PC-9 (cell line): Measurements from ENCODE around the gene AIPL1. TPM values are rescaled to one million over a fixed set of nuclear protein-coding genes. Genes with fewer than 3 reads are reported as not detected.

ENCODE experiments used
- BruUV-seq: library from RNA; stranded (reverse); fragments of 400-500 nt; replicated peaks from 2 replicates; lab custom pipeline; 2021; lab: Mats Ljungman, UMichigan
- CTCF ChIA-PET: fragments of 300-600 bp; sonication (Branson Sonifier 250); formaldehyde crosslinking; loops from one replicate; lab custom pipeline; 2022; ENCODE audit warnings: antibody characterized with exemption; lab: Charles Lee
- POLR2A ChIA-PET: fragments of 300-600 bp; sonication (Branson Sonifier 250); formaldehyde crosslinking; loops from one replicate; lab custom pipeline; 2022; ENCODE audit warnings: antibody characterized with exemption; ENCODE audit not compliant: unreplicated experiment; lab: Charles Lee
- DNase-seq, 2 experiments: peaks; one replicate each; pipeline versions ENCODE4 v3.0.0 to v3.0.0-alpha.2; 2015 to 2022; ENCODE audit warnings: mixed read lengths in 1 of 2
- H2AFZ ChIP-seq: fragments of 200-600 bp; sonication (generic); 2 replicates; pipeline ENCODE4 v1.8.1; 2017; ENCODE audit warnings: antibody characterized with exemption
- H3F3A ChIP-seq: fragments of 200-600 bp; sonication (generic); 2 replicates; pipeline ENCODE4 v1.8.1; 2017; ENCODE audit warnings: antibody characterized with exemption, mild to moderate bottlenecking, low read depth; ENCODE audit not compliant: insufficient read depth
- H3K27ac ChIP-seq: fragments of 200-600 bp; sonication (generic); 2 replicates; pipeline ENCODE4 v1.6.1; 2016; ENCODE audit warnings: mixed run types
- H3K27me3 ChIP-seq: fragments of 200-600 bp; sonication (generic); 2 replicates; pipeline ENCODE4 v1.6.1; 2016; ENCODE audit warnings: low read depth, mixed run types; ENCODE audit not compliant: insufficient read depth
- H3K36me3 ChIP-seq: fragments of 200-600 bp; sonication (generic); 2 replicates; pipeline ENCODE4 v1.6.1; 2016; ENCODE audit warnings: low read depth, mixed run types
- H3K4me1 ChIP-seq: fragments of 200-600 bp; sonication (generic); replicated peaks from 2 replicates; pipeline ENCODE4 v1.6.1; 2016; ENCODE audit warnings: mixed run types; ENCODE audit not compliant: insufficient read depth
- H3K4me2 ChIP-seq: fragments of 200-600 bp; sonication (generic); 2 replicates; pipeline ENCODE4 v1.6.1; 2017; ENCODE audit warnings: mixed run types
- H3K4me3 ChIP-seq: fragments of 200-600 bp; sonication (generic); 2 replicates; pipeline ENCODE4 v1.6.1; 2016; ENCODE audit warnings: mixed run types
- H3K79me2 ChIP-seq: fragments of 200-600 bp; sonication (generic); 2 replicates; pipeline ENCODE4 v1.6.1; 2017; ENCODE audit warnings: low read depth, mixed run types
- H3K9me2 ChIP-seq: fragments of 200-600 bp; sonication (generic); 2 replicates; pipeline ENCODE4 v1.8.1; 2017; ENCODE audit warnings: mild to moderate bottlenecking; ENCODE audit not compliant: insufficient read depth
- H3K9me3 ChIP-seq: fragments of 200-600 bp; sonication (generic); 2 replicates; pipeline ENCODE4 v1.8.1; 2016; ENCODE audit warnings: low read depth; ENCODE audit not compliant: insufficient read depth
- H4K20me1 ChIP-seq: fragments of 200-600 bp; sonication (generic); 2 replicates; pipeline ENCODE4 v1.8.1; 2017; ENCODE audit not compliant: insufficient read depth
- CTCF ChIP-seq: fragments of 200-600 bp; sonication (generic); conservative IDR thresholded peaks from 2 replicates; pipeline ENCODE4 v1.6.1; 2017; ENCODE audit warnings: mixed run types, antibody characterized with exemption, mild to moderate bottlenecking, moderate library complexity
- EZH2 ChIP-seq: fragments of 200-600 bp; sonication (generic); IDR thresholded peaks from 2 replicates; pipeline ENCODE4 v1.8.0; 2017; ENCODE audit warnings: antibody characterized with exemption, low read depth
- intact Hi-C: fragments of 100-400 bp; cut with micrococcal nuclease; formaldehyde crosslinking; loops from one replicate; pipeline ENCODE4 v1.10.0; 2022; ENCODE audit not compliant: unreplicated experiment
- total RNA-seq: library from RNA; stranded (reverse); gene quantifications from 2 replicates; pipeline ENCODE4 v1.2.3, GENCODE V29; 2021

The AIPL1 gene
- total RNA-seq, 1 experiment from 2014 or later: not detected

GRCh38 chr17:6428207-6428965, 6.5 kb downstream of the AIPL1 start:
- intact Hi-C loops: loop anchor here (10.0 kb wide), 1 partner anchor 1184 kb away; no protein-coding TSS in a partner anchor
- no peak for DNase-seq
- Histone ChIP-seq H3K27me3 (peaks cover 96% of the 10 kb centered on the region), H4K20me1 (no peaks in the 10 kb centered on the region), H3K79me2 (no peaks in the 10 kb centered on the region), H3K27ac (no peak overlapping the region), H3K9me3 (peaks cover 8% of the 10 kb centered on the region; the same call in 1 of the 2 replicates), H3K36me3 (no peaks in the 10 kb centered on the region), H3K9me2 (no peaks in the 10 kb centered on the region), H3F3A (no peaks in the 10 kb centered on the region), H3K4me1 (no peaks in the 10 kb centered on the region), H3K4me3 (no peak overlapping the region), H3K4me2 (no peak overlapping the region), H2AFZ (no peak overlapping the region)
- TF ChIP-seq EZH2 (no peak), CTCF (no peak)
- ChIA-PET CTCF (no interaction called here), POLR2A (no interaction called here)
- no TSS peak for BruUV-seq

GRCh38 chr17:6427279-6427781, 7.6 kb downstream of the AIPL1 start:
- Histone ChIP-seq H3K4me3 (no peak overlapping the region), H3K9me2 (no peaks in the 10 kb centered on the region), H3K27me3 (peaks cover 92% of the 10 kb centered on the region), H3K79me2 (no peaks in the 10 kb centered on the region), H3K4me2 (peak overlapping the region; percentile 41; the same call in 1 of the 2 replicates), H2AFZ (no peak overlapping the region), H3F3A (no peaks in the 10 kb centered on the region), H4K20me1 (no peaks in the 10 kb centered on the region), H3K36me3 (no peaks in the 10 kb centered on the region), H3K9me3 (peaks cover 8% of the 10 kb centered on the region; the same call in 1 of the 2 replicates), H3K4me1 (no peaks in the 10 kb centered on the region), H3K27ac (no peak overlapping the region)
- ChIA-PET POLR2A (no interaction called here), CTCF (no interaction called here)
- no peak for DNase-seq
- intact Hi-C loops: loop anchor here (10.0 kb wide), 1 partner anchor 1183 kb away; no protein-coding TSS in a partner anchor
- no TSS peak for BruUV-seq
- TF ChIP-seq CTCF (peak; percentile 42; the same call in 1 of the 2 replicates), EZH2 (no peak)

GRCh38 chr17:6426356-6427101, 8.4 kb downstream of the AIPL1 start:
- POLR2A ChIA-PET: no interaction called here
- CTCF ChIA-PET: no interaction called here
- TF ChIP-seq CTCF: no peak
- TF ChIP-seq EZH2: no peak
- no TSS peak for BruUV-seq
- no peaks in the 10 kb centered on the region for H3K79me2 ChIP-seq
- H3K36me3 ChIP-seq: no peaks in the 10 kb centered on the region
- no peaks in the 10 kb centered on the region for H3K4me1 ChIP-seq
- no peak for DNase-seq
- peaks cover 8% of the 10 kb centered on the region; the same call in 1 of the 2 replicates for H3K9me3 ChIP-seq
- no peak overlapping the region for H2AFZ ChIP-seq
- no peak overlapping the region for H3K27ac ChIP-seq
- H3K27me3 ChIP-seq: peaks cover 84% of the 10 kb centered on the region
- no peak overlapping the region for H3K4me3 ChIP-seq
- H3F3A ChIP-seq: no peaks in the 10 kb centered on the region
- no peaks in the 10 kb centered on the region for H3K9me2 ChIP-seq
- H3K4me2 ChIP-seq: no peak overlapping the region
- H4K20me1 ChIP-seq: no peaks in the 10 kb centered on the region
- intact Hi-C loops: loop anchor here (10.0 kb wide), 1 partner anchor 1182 kb away; no protein-coding TSS in a partner anchor
